ENCODE measurements around the gene PIP4P1.

GRCh38 chr14:20492486-20492885 lies 31.3 kb upstream of the PIP4P1 start:
- no peak for TF ChIP-seq PPARA (CRISPR knock-in tag; IDR thresholded peaks at IDR 0.05; ENCODE audit: borderline replicate concordance)
- TF ChIP-seq SNAI2 (CRISPR knock-in tag; IDR thresholded peaks at IDR 0.05), result no peak

All from SK-N-SH treated with all-trans-retinoic acid at 6 μM for 48 hours (cell line).